NK-92 (cell line): ENCODE results near the gene LAPTM5.

Experiments used
- DNase-seq: peaks from one replicate; lab custom pipeline; 2025; ENCODE audit not compliant: unreplicated experiment; lab: John Stamatoyannopoulos, UW

Gene LAPTM5

DNA sequence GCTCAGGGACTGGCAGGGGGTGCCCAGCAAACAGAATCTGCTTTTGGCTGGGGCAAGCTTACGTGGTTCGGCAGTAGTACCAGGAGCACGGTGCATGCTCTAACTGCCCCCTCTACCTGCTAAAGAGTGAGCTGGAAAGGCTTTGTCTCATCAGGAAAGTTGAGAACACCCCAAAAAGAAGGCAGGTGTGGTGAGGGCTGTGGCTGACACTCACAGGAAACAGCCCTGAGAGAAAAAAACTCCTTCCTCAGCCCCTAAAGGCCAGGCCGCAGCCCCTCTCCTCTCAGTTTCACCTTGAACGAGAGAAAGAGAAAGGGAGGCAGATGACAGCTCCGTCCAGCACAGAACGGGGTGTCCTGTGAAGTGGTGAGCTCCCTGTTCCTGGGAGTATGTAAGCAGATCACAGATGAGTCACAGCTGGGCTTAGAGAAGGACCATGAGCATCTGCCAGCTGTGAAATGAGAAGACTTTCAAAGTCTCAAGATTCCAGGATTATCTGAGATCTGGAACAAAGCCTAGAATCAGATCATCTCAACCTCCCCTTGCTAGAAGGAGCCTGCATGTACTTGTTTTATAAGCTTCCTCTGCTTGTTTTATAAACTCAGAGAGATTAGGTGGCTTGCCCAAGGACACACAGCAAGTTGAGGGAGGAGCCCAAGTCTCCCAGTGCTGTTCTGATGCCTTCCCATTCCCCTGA is 13.4 kb downstream of the LAPTM5 start:
- DNase-seq: no peak

DNA sequence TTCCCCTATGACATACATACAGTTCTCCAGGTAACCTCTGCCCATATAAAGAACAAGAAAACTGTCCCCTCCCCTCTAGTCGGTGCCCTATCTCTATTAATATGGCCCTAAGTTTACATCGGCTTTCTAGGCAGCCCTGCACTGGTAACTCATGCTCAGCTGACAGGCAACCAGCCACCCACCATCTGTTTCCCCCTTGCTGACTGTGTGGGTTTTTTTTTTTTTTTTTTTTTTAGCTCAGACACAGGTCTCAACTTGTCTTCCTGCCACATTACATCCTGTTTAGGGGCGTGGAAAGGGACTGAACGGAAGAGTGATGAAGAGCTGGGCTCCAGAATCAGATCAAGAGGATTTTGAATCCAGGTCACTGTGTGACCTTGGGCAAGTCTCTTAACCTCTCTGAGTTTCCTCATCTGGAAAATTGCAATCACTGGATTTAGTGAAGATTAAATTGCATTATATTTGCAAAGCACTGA is 14.0 kb downstream of the LAPTM5 start:
- no peak for DNase-seq

DNA sequence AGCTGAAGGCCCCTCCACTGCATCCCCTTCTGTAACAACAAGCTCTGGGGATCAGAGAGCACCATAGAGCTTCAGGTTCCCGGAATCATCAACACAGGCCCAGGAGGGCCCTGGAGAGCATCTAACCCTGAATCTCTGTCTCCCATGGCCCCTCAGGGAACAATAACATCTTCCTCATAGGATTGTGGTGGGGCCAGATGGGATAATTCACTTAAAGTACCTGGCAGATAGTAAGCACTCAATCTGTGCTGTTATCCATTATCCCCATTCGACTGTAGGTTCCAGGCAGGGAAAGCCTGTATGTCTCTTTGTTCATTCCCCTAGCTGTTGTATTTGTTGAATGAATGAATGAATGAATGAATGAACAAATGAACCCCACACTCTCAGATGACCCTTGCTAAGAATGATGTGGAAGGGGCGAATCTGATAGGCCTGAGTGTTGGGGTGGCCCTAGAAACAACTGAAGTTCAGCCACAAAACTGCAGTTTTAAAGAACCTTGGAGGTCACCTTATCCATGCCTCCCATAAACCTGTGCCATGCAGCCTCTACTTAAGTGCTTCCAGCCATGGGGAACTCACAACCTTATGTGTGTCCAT is 14.5 kb downstream of the LAPTM5 start:
- no peak for DNase-seq

DNA sequence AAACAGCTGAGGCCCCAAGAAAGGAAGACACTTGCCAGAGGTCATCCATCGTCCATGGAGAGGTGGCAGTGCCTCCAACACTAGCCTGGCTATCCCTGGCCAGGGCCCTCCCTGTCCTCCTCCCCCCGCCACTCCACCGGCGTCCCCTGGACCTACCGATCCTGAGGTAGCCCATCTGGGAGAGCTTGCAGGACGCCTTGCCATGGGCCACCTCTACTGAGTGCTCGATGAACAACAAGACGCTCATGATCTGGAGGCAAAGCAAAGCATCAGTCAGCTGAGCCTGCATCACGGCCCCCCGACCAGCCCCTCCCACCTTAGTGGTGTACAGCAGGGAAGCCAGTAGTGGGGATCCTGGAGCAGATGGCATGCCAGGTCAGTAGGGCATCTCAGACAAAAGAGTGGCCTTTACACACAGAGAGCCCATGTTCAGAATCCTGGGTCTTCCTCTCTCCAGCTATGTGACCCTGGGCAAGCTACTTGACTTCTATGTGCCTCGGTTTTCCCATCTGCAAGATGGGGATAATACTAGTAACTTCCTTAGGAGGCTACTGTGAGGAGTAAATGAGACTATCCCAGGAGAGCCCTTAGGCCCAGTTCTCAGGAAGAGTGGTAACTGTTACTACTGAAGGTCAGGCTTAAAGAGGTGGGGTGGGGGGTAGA is 15.1 kb downstream of the LAPTM5 start:
- DNase-seq: no peak

DNA sequence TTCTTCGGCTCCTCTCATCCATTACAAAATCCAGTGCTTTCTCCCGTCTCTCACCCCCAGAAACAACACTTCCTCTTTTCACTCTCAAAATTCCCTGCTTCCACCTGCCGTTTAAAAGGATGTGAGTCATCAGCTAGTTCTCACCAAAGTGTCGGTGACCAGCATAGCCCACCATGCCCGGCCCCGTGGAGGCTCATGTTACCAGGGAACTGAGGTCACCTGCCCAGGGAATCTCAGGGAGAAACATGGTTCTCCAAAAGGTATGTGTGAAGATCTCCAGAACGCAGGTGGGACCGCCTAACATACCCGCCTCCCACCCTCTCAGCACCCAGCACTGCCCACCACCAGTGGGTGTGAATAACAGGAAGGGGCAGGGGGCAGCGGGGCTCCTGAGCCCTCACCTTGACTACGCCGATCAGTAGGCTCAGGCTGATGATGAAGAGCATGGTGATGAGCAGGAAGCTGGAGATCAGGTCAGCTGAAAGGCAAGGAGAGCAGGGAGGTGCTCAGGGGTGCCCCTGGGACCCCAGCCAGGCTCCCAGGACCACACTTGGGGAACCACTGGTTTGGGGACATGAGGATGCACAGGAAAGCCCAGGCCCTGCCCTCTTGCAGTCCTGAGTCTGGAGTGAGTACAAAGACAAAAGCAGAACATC is 16.2 kb downstream of the LAPTM5 start:
- DNase-seq: no peak

DNA sequence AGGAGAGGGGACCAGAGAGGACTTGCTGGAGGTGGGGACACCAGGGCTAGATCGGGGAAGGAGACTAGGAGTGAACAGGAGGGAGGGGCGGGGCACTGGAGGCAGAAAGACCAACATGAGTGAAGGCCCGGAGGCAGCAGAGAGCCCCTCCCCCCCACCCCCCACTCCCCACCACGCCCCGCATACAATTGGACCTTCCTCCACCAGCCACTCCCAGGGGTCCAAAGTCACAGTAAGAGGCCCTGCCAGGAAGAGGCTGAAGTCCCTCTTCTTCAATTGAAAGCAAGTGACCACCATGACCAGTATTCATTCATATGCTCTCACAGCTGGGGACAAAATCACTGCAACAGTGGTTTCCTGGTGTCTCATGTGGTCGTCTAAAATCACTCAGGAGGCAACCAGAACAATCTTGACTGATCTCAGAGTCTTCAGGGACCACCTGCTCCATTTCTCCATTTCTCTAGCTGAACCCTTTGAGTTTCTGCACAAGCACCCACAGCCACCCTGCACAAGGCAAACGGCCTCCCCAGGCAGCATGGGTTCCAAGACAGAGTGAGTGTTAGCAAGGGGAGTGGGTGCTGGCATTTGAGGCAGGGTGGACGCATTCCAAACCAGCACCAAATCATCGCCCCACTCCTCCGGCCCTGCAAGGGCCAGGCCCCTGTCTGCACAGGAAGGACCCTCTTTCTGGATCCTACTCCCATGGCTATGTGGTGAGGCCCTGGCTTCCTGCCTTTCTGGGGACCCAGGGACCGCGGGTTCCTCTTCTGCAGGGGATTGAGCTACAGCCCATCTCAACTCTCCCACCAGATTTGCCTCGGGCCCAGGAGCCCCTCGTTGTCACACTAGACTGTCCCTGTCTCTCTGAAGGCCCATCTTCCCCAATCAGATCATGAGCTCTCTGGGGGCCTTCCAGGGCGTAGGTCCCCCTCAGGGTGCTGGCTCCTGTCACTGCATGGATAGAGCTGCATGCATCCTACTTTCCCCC is 17.0 kb downstream of the LAPTM5 start:
- no peak for DNase-seq

DNA sequence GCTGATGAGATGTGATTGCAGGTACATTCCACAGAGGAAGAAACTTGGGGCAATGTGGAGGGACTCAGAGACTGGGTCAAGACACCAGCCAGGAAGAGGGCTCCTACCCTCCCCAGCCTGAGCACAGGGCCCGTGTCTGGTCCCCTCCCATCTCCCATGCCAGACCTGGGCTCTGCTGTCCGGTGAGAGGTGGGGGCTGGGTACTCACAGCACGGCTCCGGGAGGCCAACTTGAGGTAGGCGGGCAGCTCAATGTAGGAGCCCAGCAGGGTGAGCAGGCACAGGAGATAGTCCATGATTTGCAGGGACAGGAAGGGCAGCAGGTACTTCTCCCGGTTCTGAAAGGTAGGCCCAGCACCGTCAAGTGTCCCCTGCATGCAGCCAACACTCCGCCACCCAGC is 18.0 kb downstream of the LAPTM5 start:
- DNase-seq: no peak

DNA sequence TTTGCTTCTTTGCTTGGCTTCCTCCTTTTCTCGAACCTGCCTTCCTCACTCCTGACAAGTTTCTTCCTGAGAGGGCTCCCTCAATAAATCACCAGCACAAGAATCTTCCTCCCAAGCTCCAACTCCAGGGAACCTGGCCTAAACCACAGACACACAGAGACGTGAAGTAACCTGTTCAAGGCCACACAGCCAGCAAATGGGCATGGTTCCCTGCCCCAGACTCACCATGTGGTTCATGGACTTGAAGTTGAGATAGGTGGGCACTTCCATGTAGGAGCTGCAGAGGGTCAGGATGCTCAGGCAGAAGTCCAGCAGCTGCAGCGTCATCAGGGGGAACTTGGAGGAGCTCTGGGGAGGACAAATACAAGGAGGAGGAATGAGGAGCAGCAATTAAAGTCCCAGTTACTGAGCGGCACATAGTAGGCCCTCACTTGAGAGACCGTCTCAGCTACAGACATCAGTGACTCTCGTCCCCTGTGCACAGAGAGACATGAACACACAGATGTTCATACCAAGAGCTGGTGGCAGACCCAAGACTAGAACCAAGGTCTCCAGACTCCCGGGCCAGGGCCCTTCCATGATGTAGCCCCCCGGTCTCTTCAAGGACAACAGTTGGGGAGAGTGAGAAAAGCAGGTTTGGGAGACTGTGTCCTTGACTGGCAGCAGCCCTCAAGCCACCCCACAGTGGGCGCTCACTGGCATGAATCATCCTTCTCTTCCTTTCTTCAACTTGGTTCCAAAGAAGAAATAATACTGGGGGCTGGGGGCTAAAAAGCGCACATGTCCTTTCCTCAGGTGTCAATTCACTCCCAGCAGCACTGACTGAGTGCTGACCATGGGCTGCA is 18.6 kb downstream of the LAPTM5 start:
- DNase-seq: no peak

DNA sequence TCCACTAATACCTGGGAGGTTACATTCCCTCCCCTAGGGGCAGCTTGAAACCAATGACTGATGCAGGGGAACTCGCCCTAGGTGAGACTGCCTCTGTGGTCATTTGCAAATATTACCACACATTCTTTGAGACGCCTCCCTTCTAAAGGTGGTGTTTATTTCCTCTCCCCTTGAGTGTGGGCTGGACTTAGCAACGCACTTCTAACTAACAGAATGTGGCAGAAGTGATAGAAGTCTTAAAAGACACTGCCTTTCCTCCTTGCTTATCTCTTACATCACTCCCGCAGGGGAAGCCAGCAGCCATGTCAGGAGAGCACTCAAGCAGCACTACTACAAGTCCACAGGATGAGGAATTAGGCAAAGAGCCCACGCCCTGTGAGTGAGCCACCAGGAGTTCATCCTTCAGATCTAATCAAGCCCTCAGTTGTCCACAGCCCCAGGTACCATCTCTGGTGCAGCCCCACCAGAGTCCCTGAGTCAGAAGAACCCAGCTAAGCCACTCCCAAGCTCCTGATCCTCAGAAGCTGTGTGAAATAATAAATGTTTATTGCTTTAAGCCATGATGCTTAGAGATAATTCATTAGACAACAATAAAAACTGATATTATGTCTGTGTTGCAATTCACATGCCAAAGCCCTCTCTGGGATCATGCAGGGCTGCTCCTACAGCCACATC is 19.4 kb downstream of the LAPTM5 start:
- no peak for DNase-seq

DNA sequence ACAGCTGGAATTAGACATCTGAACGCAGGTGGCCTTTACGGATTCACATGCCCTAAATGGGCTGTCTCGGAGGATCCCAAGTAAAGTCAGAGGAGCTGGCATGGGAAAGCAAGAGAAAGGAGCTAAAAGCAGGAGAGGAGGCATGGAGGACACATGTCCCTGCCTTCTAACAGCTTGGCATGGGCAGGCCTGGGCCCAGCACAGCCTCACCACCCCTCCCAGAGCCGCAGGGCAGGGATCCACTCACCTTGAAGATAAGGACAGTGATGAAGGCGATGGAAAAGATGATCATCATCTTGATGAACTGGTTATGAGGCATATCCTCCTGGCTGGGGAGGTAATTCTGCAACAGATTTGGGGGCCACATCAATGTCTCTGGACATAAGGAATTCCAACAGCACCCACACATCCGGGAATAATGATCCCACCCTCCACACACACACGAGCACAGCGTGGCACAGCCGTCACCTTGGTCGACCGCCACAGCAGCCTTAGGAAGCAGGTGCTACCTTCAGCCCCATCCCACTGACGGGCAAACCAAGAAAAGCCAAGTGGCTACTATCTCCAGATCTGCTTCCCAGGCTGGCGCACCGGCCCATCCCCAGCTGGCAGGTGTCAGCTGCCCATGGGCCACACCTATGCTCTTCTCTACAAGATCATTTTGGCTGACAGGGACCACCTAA is 20.1 kb downstream of the LAPTM5 start:
- DNase-seq: no peak

DNA sequence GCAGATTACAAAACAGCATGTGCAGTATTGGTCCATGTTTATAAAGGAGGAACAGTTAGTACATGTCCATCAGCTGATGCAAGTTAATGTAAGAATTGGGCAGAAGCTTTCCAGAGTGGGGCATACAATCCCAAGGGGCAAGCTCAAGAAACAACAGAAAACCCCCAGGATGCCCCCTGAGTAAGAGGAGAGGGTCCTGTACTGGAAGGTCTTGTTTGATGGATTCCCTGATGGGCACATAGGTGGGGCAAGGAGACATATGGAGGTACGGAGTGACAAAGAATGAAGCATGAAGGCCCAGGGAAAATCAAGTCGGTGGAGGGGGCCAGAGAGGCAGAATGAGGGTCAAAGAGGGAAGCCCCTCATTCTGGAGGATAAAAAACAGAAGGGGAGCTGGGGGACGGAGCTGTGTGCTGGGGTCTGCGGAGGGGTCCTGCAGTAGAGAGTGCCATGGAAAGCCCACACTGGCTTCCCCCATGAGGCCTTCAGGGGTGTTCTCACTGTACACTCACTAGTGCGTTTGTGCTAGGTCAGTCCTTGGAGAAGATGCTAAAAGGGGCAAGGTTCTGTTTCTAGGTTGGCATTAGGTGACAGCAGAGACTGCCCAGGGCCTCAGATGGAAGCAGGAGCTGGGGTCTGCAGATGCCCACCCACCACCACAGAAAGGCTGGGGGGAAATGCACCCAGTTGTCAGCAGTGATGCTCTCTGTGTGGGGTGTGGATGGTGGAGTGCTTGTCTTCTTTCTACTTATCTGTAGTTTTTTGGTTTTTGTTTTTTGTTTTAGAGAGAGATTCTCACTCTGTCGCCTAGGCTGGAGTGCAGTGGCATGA is 21.7 kb downstream of the LAPTM5 start:
- no peak for DNase-seq

DNA sequence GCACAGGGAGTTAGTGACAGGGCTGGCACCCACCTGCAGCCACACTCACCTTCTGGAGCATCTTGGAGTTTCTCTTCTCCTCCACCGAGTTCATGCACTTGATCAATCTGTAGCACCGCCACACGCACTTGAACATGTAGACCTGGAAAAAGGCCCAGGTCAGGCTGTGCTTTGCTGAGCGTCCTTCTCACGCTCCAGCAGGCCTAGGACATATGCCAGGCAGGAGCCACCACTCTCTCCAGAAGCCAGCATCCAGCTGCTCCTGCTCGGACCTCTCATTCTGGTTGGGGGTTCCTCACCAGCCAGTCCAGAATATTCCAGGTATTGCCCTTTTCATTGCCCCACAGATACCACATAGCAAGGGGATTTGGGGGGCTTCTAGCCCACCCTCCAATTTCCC is 22.4 kb downstream of the LAPTM5 start:
- DNase-seq: no peak

DNA sequence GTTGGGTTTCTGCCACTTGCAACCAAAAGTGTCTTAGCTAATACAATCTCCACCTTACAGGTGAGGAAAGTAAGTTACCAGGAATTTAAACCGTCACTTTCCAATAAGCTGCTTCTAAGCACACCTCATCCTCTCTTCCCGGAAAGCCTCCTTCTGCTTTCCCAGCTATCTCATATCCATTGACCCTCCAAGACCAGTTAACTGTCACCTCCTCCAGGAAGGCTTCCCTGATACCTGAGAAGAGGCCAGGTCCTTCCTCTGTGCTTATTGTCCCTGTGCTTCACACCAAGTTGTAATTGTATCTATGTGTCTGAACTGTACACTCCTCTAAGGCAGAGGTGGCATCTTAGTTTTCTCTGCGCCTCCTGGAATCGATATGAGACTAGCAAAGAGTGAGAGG is 23.0 kb downstream of the LAPTM5 start:
- no peak for DNase-seq

DNA sequence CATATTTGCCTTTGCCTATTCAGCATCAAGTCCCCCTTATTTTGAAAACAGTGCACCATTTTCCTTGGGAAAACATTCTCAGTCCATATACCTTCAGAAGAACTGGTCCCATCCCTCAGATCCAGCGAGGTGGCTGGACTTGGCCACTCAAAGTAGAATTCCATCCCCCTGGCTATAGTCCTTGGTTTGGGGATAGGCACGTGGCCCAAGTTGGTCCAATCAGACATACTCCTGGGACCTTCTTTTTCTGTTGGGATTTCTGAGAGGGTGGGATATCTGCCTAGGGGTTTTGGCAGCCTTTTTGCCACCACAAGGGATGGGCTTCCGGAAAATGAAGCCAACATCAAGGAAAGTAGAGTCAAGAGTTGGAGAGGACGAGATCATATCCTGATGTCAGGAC is 23.5 kb downstream of the LAPTM5 start:
- DNase-seq: no peak

DNA sequence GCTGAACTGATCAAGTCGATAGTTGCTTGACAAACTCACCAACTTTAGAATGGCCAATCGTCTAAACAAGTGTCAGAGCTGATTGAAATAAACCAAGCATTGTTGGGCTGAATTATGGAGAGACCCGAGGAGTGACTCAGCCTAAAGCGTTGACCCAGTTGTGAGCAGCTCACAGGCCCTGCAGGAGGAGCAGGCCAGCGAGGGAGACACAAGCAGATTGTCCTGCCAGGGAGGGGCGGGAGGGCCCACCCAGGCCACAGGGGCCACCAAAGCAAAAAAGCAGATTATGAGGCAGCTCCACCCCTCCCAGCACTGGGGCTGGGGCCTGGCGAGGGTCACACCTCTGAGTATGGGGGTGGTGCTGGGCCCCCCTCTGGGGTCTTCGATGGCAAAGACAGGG is 24.1 kb downstream of the LAPTM5 start:
- no peak for DNase-seq

DNA sequence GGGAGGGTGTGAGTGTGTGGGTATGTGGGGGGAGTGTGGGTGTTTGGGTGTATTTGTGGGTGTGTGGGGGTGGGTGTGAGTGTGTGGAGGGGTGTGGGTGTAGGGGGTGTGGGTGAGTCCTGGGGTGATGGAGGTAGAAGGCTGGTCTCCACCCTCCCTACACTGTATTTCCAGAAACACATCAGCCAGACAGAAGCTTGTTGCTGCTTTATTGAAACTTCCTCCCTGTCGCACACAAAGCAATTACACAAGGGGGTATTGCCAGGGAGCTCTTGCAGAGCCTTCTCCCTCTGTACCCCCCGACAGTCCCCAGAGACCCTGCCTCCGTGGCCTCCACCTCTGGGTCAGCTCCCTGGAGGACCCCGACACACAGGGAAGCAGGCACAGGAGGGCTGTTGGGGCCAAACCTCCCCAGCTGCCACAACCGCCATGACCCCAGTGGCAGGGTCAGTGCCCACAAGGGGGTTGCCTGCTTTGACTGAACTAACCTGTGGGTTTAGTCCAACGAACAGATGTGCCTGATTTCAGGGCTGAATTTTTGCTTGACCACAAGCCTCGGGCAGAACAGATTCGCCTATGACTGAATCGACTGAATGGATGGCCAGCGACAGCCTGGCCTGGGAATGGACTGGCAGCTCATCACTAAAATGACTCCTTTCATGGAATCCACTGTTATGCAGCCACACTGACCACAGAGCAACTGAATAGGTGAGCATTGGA is 25.1 kb downstream of the LAPTM5 start:
- DNase-seq: no peak

DNA sequence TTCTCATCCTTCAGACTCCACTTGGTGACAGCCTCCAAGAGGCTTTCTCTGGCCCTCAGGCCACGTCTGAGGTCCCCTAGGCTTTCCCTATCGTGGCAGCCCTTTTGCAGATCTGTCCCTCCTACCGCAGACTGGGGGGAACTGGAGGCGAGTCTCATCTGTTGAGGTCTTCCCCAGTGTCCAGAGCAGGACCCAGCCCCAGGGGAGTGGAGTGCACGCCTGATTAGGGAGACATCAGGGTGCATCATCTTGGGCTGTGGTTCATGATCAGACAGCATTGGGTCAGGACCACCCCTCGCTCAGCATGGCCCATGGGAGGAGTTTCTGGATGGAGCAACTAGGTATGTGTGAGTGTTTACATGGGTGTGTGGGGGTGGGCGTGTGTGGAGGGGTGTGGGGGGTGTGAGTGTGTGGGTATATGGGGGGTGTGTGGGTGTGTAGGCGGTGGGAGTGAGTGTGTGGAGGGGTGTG is 25.7 kb downstream of the LAPTM5 start:
- no peak for DNase-seq
